Activated naive CD4-positive, alpha-beta T cell treated with anti-CD3 and anti-CD28 coated beads, Interleukin-2, amount 10 ng/mL, durations not matched to agents 7 days and 5 days (primary cell): Measurements from ENCODE around the gene ZBTB16.

ENCODE experiments used
- CTCF ChIA-PET: fragments of 350-600 bp; sonication (Branson Sonifier 250); formaldehyde crosslinking; loops from one replicate; lab custom pipeline; 2021; ENCODE audit warnings: antibody characterized with exemption; lab: Charles Lee
- DNase-seq: peaks from one replicate; pipeline ENCODE4 v3.0.0-alpha.2; 2020
- H3K27ac Mint-ChIP-seq: one replicate; pipeline ENCODE4 v1.8.0; 2021; ENCODE audit warnings: mild to moderate bottlenecking, moderate library complexity, mixed read lengths
- H3K27me3 Mint-ChIP-seq: one replicate; pipeline ENCODE4 v1.8.0; 2021; ENCODE audit warnings: mild to moderate bottlenecking, mixed read lengths
- H3K36me3 Mint-ChIP-seq: one replicate; pipeline ENCODE4 v1.8.0; 2021; ENCODE audit warnings: mixed read lengths
- H3K4me1 Mint-ChIP-seq: one replicate; pipeline ENCODE4 v1.8.0; 2021; ENCODE audit warnings: mixed read lengths
- H3K4me3 Mint-ChIP-seq: one replicate; pipeline ENCODE4 v1.8.0; 2021; ENCODE audit warnings: mild to moderate bottlenecking, moderate library complexity, mixed read lengths
- H3K9me3 Mint-ChIP-seq: one replicate; pipeline ENCODE4 v1.8.0; 2021; ENCODE audit warnings: mixed read lengths

ZBTB16 gene

DNA sequence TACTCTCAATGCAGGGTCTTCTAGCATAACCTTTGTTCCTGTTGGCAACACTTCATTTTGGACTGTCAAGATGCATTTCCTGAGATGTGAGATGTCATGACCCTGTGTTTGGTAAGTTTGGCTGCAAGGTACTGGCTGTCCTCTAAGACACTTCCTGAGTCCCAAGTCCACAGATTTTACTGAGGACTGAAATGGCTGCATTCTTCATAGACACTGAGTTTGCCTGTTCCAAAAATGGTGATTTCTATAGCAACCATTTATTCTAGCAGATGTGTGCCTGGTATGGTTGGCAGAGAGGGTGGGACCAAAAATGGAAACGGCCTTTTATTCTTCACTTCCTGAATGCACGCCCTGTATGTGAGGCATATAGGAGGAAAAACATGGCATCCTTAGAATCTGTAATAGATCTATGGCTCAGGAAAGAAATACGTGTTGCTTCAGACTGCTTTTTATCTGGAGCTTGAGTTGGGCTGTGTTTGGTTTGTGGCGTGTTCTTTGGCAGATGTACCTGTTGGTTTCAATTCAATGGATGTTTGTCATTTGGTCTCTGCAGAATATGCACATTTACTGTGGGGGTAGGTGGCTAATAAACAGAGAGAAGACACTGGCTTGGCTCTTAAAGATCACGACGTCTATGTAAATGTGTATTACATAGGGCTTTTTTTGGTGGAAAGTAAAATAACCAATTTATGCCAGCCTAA lies 62.4 kb downstream of the ZBTB16 start:
- H3K4me3 Mint-ChIP-seq = no peak overlapping the region
- H3K9me3 Mint-ChIP-seq = no peaks in the 10 kb centered on the region
- H3K36me3 Mint-ChIP-seq = no peaks in the 10 kb centered on the region
- no peak for DNase-seq
- H3K27me3 Mint-ChIP-seq = peaks cover 55% of the 10 kb centered on the region
- H3K4me1 Mint-ChIP-seq = no peaks in the 10 kb centered on the region
- H3K27ac Mint-ChIP-seq = no peak overlapping the region
- CTCF ChIA-PET = no interaction called here

DNA sequence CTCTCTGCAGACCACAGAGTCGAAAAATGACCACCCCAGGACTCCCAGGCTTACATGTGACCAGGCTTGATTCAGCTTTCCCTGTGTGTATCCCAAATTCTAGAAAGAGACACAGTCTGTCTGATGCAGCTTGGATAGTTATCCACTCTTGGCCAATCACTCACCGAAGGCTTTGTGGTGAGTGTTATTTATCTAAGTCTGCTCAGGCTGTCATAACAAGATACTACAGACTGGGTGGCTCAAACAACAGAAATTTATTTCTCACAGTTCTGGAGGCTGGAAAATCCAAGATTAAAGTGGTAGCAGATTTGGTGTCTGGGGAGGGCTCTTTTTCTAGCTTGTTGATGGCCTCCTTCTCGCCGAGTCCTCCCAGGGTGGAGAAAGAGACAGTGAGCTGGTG lies 63.2 kb downstream of the ZBTB16 start:
- Mint-ChIP-seq H3K27ac (no peak overlapping the region), H3K9me3 (no peaks in the 10 kb centered on the region), H3K4me3 (no peak overlapping the region), H3K27me3 (peaks cover 56% of the 10 kb centered on the region), H3K4me1 (no peaks in the 10 kb centered on the region), H3K36me3 (no peaks in the 10 kb centered on the region)
- no peak for DNase-seq
- CTCF ChIA-PET = no interaction called here

DNA sequence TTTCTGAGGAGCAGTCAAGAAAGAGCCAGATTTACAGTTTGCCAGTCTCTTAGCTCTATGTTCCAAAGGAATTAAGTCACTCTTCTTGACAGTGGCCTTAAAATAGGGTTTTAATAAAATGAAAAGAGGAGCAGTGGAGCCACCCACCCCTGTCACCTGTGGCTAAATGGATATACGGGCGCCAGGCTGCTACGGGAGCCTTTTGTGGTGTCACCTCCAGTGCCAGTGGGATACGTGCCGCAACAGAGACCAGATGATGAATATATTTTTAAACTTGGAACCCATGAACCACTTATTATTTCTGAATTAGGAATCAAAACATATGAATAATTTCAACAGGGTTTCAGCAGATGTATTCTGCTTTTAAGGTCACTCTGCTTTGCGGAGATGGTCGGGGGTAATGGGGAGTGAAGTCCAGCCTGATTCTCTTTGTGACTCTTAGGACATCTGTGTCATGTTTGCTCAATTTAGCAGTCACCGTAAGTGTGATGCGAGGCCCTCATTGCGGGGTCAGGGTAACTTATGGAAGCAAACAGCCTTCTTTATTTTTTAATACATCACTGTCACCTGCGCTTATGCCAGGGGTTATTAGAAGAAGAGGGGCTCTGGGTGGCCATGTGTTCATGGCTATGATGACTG lies 64.3 kb downstream of the ZBTB16 start:
- DNase-seq = no peak

DNA sequence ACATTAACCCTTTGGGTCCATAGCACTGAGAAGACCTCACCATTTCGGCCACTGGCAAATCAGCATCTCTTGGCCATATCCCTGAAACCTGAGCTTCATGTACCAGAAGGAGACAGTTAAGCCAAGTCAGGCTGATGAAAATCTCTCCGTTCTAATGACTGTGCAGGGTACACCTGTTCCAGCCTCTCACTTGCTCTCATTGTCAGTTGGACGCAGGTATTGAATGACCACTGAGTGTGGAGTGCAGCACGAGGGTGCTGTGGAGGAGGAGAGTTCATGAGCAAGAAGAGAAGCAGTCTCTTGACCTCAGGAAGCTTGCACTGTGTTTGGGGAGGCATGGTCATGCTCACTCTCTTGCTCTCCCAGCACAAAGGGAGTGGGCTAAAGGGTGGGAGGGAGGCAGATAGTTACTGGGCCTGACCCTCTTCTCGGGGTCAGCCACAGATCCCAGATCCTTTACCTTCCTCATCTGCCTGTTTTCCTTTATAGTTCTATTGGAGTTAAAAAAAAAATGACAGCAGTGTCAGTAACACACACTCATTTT lies 65.2 kb downstream of the ZBTB16 start:
- Mint-ChIP-seq H3K27ac (no peak overlapping the region), H3K36me3 (no peaks in the 10 kb centered on the region), H3K27me3 (peaks cover 61% of the 10 kb centered on the region), H3K4me3 (no peak overlapping the region), H3K4me1 (peaks cover 6% of the 10 kb centered on the region), H3K9me3 (no peaks in the 10 kb centered on the region)
- no peak for DNase-seq
- CTCF ChIA-PET = no interaction called here

More for the DNA sequence above, 64.3 kb downstream of the ZBTB16 start:
- H3K36me3 Mint-ChIP-seq = no peaks in the 10 kb centered on the region
- no peak overlapping the region for H3K4me3 Mint-ChIP-seq
- no peaks in the 10 kb centered on the region for H3K4me1 Mint-ChIP-seq
- no peak overlapping the region for H3K27ac Mint-ChIP-seq
- H3K9me3 Mint-ChIP-seq = no peaks in the 10 kb centered on the region
- CTCF ChIA-PET = no interaction called here
- peaks cover 66% of the 10 kb centered on the region for H3K27me3 Mint-ChIP-seq

DNA sequence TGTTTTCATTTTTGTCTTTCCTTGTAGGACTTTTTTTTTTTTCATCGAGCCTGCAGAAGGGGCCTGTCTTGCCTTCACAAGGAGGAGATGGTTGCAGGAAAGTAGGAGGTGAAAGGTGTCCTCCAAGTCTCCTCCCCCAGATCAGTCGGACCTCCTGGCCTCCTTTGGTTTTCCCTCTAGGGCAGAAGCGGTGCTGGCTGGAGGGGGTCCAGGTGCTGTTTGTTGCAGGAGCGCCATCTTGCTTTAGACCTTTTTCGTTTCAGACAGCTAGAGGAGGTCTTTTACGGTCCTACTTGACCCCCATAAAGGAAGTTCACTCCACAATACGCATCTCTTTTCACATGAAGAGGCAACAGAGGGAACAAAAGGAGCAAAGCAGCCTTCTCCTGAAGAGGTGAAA lies 66.0 kb downstream of the ZBTB16 start:
- Mint-ChIP-seq H3K27me3 (peaks cover 52% of the 10 kb centered on the region), H3K36me3 (no peaks in the 10 kb centered on the region), H3K9me3 (no peaks in the 10 kb centered on the region), H3K4me3 (no peak overlapping the region), H3K4me1 (peaks cover 14% of the 10 kb centered on the region), H3K27ac (no peak overlapping the region)
- CTCF ChIA-PET = no interaction called here
- DNase-seq = no peak

DNA sequence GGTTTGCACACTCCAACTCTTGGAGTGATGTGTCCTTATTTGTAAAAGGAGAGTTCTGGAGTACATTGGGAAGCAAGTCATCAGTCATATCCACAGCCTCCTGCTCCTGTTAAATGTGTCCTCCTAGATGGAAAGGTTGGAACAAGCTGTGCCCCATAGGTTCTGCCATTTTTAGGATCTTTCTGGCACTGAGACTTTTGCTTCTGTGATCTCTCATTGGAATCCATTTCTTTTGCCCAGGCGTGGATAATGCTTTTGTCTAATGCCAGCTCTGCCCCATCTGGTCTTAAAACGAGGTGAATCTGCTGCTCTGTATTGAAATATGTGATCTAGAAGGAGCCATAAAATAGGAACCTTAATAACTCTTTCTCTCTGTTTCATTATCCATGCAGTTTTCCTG lies 66.4 kb downstream of the ZBTB16 start:
- no peak for DNase-seq
- Mint-ChIP-seq H3K27me3 (peaks cover 48% of the 10 kb centered on the region), H3K4me3 (no peak overlapping the region), H3K27ac (no peak overlapping the region), H3K9me3 (no peaks in the 10 kb centered on the region), H3K36me3 (no peaks in the 10 kb centered on the region), H3K4me1 (peaks cover 18% of the 10 kb centered on the region)
- CTCF ChIA-PET = no interaction called here

DNA sequence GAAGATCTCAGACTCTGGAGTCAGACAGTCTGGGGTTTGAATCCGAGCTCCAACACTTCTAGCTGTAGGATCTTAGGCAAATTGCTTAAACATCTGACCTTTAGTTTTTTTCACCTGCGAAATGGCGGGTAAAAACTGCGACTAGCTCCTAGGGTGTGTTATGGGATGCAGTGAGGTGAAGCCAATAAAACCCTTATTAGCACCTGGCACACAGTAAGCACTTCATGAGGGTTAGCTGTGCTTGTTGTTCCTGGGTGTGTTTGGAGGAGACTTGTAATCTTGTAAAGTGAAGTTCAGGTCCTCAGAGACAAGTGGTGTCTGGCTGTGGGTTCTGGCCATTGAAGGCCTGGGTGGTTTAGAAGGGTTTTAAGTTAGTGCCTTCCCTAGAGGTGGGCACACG lies 68.9 kb downstream of the ZBTB16 start:
- H3K4me3 Mint-ChIP-seq = no peak overlapping the region

DNA sequence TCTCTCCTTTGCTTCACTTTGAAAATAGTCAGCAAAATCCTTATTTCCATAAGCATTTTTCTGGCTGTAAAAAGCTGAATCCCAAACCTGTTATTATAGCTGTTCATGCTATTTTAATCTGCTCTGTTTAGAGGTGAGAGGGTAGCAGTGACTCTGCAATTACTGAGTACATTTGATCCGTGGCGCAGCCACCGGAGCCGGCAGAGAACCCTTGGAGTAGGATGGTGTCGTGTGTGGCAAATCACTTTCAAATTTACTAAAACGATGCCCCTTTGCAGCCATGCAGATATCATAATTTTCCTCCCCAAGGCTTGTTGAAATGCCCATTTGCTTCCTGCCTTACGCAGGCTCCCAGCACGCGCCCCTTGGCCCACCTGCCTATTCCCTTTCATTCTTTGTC lies 69.6 kb downstream of the ZBTB16 start:
- Mint-ChIP-seq H3K27me3 (peaks cover 42% of the 10 kb centered on the region), H3K27ac (no peak overlapping the region), H3K4me3 (no peak overlapping the region), H3K4me1 (peaks cover 31% of the 10 kb centered on the region), H3K36me3 (no peaks in the 10 kb centered on the region), H3K9me3 (no peaks in the 10 kb centered on the region)
- CTCF ChIA-PET = no interaction called here
- no peak for DNase-seq

More for the DNA sequence above, 68.9 kb downstream of the ZBTB16 start:
- H3K27me3 Mint-ChIP-seq = peaks cover 36% of the 10 kb centered on the region
- H3K9me3 Mint-ChIP-seq = no peaks in the 10 kb centered on the region
- CTCF ChIA-PET = no interaction called here
- H3K36me3 Mint-ChIP-seq = no peaks in the 10 kb centered on the region
- peaks cover 31% of the 10 kb centered on the region for H3K4me1 Mint-ChIP-seq
- H3K27ac Mint-ChIP-seq = no peak overlapping the region
- no peak for DNase-seq

DNA sequence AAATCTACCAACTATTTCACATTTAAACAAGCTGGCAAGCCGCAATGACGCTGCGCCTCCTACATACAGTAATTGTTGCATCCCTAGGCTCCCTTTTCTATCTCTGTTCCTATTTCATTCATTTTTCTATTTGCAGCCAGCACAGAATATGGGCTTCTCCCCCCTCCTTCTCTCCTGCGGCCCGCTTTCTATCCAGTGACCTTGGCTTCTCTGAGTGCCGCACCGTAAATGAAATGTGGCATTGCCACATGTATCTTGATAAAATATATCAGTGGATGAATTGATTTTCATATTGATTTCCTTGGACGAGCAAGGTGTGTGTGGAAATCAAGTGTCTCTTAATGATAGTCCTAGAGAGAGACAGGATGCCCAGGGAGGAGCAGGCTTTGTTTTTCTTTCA lies 70.2 kb downstream of the ZBTB16 start:
- CTCF ChIA-PET = interaction anchor here (0.7 kb wide), 1 partner anchor 87 kb away, joined by 3 read pairs; no protein-coding TSS in a partner anchor
- Mint-ChIP-seq H3K9me3 (no peaks in the 10 kb centered on the region), H3K36me3 (no peaks in the 10 kb centered on the region), H3K4me1 (peaks cover 31% of the 10 kb centered on the region), H3K4me3 (no peak overlapping the region), H3K27me3 (peaks cover 38% of the 10 kb centered on the region), H3K27ac (no peak overlapping the region)
- no peak for DNase-seq

DNA sequence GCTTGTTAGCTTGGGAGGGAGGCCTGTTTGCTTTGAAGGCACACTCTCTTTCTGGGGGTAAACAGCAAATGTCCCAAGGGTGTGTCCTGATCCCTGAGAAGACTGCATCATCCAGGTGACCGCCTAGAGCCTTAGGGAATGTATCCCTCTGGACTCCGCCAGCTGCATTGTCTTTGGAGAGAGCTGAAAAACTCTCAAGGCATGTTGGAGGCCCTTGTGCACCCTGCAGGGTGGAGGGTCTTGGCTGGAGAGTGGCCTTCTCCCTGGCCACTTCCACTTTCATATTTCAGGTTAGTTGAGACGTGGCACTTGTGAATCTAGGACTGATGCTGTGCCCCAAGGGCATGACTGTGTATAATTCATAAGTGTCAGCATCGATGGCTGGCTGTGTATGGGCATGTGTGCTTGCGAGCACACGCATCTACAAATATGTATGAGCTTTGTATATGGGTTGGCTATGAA lies 70.6 kb downstream of the ZBTB16 start:
- H3K36me3 Mint-ChIP-seq = no peaks in the 10 kb centered on the region
- peaks cover 31% of the 10 kb centered on the region for H3K4me1 Mint-ChIP-seq
- H3K9me3 Mint-ChIP-seq = no peaks in the 10 kb centered on the region
- H3K27ac Mint-ChIP-seq = no peak overlapping the region
- H3K4me3 Mint-ChIP-seq = no peak overlapping the region
- CTCF ChIA-PET = interaction anchor here (0.7 to 1.0 kb wide), 2 partner anchors 15 to 87 kb away, joined by 3 to 4 read pairs; no protein-coding TSS in a partner anchor
- no peak for DNase-seq
- H3K27me3 Mint-ChIP-seq = peaks cover 37% of the 10 kb centered on the region

DNA sequence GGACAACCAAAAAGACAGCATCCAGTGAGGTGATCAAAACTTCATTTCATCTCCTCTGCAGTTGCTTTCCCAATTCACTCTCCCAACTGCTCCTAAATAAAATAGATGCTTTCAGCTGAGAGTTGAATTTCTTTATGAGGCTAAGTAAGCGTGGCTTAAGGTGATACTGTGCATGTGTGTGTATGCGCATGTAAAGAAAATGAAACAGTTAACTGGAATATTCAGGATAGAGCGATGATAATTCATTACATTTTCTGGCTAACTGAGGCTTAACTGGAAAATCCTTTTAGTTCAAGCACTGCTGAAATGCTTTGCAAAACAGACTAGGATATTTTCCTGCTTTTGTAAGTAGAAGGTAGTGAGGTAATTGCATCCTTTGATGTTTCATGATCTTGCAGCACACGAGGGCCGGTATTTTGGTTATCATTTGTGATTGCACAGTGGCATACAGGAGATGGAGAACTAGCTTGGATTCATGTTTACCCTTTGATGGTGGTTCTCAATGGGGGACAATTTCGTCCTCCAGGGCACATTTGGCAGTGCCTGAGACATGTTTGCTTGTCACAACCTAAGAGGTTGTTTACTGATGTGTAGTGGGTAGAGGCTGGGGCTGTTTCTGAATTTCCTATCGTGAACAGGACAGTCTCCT lies 71.2 kb downstream of the ZBTB16 start:
- Mint-ChIP-seq H3K27me3 (peaks cover 37% of the 10 kb centered on the region), H3K4me1 (peaks cover 34% of the 10 kb centered on the region), H3K4me3 (no peak overlapping the region), H3K27ac (no peak overlapping the region), H3K36me3 (no peaks in the 10 kb centered on the region), H3K9me3 (no peaks in the 10 kb centered on the region)
- CTCF ChIA-PET = interaction anchor here (1.0 to 1.1 kb wide), 2 partner anchors 14 to 62 kb away, joined by 3 to 4 read pairs; no protein-coding TSS in a partner anchor
- DNase-seq = no peak

DNA sequence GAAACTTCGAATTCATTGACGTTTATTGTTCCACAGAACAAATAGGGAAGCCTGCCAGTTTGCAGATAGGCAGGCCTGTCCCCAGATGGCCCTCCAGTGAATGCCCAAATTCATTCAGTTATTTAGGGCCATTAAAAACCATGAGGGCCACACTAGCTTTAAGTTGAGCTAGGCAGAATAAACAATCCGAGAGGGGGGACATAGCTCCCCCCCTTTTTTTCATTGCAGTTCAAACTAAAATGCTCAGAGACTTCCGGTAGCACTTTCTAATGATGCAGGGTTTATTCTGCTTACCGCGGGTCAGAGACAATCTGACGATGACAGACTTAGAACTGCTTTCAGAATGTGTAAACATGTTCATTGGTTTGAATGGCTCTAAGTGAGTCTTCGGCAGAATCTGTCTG lies 72.0 kb downstream of the ZBTB16 start:
- Mint-ChIP-seq H3K4me1 (peaks cover 40% of the 10 kb centered on the region), H3K27me3 (peaks cover 31% of the 10 kb centered on the region), H3K36me3 (no peaks in the 10 kb centered on the region), H3K27ac (peak overlapping the region; percentile 61), H3K9me3 (no peaks in the 10 kb centered on the region), H3K4me3 (no peak overlapping the region)
- peak; percentile 25 for DNase-seq
- CTCF ChIA-PET = interaction anchor here (1.1 kb wide), 1 partner anchor 61 kb away, joined by 3 read pairs; no protein-coding TSS in a partner anchor

DNA sequence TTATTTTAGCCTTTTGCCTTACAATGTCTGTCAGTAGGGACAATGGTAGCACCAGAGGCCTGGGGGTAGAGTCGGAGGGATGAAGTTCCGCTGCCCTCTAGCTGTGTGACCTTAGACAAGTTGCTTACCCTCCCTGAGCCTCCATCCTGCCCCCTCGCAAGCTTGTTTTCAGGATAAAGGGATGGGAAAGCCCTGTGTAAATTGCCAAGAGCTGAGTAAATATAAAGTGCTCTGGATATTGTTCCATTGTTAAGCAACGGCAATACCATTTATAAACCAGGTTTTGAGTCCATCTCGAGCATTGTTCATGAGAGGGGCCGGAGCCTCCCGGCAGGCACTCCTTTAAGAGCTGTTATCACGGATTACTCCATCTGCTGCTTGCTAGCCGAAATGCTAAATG lies 72.9 kb downstream of the ZBTB16 start:
- Mint-ChIP-seq H3K27me3 (peaks cover 22% of the 10 kb centered on the region), H3K9me3 (no peaks in the 10 kb centered on the region), H3K4me3 (no peak overlapping the region), H3K4me1 (peaks cover 49% of the 10 kb centered on the region), H3K36me3 (peaks cover 1% of the 10 kb centered on the region), H3K27ac (no peak overlapping the region)
- CTCF ChIA-PET = interaction anchor here (0.6 kb wide), 1 partner anchor 46 kb away, joined by 3 read pairs; no protein-coding TSS in a partner anchor
- DNase-seq = no peak

DNA sequence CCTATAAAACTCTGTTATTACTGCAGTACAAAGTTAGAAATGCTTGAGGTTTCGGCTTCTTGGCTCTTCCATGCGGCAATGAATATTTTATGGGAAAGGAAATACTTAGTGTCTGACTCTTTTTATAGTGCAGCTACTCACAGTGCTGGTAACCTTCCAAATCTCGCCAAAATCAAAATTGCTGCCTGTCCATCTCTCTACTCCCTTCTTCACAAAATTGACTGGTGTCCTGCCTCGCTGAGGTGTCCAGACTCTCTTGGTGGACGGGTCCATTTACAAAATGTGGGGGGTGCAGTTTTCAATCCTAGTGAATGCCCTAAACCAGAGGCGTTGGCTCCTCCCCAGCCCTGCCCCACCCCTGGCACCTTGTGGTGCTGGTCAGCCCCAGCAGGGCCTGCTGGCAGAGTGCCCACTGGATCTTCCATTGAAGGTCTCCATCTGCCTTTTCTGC lies 73.5 kb downstream of the ZBTB16 start:
- Mint-ChIP-seq H3K27ac (no peak overlapping the region), H3K36me3 (peaks cover 1% of the 10 kb centered on the region), H3K27me3 (peaks cover 17% of the 10 kb centered on the region), H3K4me3 (no peak overlapping the region), H3K9me3 (no peaks in the 10 kb centered on the region), H3K4me1 (peaks cover 54% of the 10 kb centered on the region)
- no peak for DNase-seq
- CTCF ChIA-PET = interaction anchor here (0.6 kb wide), 1 partner anchor 47 kb away, joined by 3 read pairs; no protein-coding TSS in a partner anchor
